GM21717 (cell line): ENCODE data around the gene RAB44.

ENCODE experiments used
- ATAC-seq: cut with Tn5 transposase; IDR thresholded peaks from one replicate; pipeline ENCODE4 v1.9.1; 2021; ENCODE audit warnings: mild to moderate bottlenecking, moderate library complexity; ENCODE audit not compliant: unreplicated experiment

RAB44 gene

DNA sequence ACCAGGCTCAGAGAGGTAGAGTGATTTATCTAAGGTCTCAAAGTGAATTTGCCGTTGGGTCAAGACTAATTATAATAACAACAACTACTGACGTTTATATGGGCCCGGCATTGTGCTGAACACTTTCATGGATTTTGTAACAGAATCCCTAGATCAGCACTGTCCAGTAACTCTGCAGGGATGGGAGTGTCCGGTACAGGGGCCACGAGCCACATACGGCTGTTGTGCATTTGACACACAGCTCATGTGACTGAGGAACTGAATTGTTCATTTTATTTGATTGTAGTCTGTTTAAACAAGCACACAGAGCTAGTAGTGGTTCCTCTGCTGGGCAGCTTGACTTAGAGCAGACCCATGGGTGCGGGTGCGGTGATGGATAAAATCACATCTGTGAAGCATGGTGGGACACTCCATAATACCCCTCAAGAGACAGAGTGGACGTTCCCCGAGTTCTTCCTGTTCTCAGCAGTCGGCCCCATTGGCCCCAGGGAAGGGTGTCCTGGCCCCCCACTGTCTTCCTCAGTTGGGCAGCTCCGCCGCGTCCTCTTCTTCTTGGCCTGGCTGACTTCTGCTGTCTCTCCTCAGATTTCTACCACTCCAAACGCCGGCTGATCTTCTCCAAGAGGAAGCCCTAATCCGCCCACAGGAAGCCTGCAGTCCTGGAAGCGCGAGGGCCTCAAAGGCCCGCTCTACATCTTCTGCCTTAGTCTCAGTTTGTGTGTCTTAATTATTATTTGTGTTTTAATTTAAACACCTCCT is 12.3 kb upstream of the RAB44 start:
- no peak for ATAC-seq

DNA sequence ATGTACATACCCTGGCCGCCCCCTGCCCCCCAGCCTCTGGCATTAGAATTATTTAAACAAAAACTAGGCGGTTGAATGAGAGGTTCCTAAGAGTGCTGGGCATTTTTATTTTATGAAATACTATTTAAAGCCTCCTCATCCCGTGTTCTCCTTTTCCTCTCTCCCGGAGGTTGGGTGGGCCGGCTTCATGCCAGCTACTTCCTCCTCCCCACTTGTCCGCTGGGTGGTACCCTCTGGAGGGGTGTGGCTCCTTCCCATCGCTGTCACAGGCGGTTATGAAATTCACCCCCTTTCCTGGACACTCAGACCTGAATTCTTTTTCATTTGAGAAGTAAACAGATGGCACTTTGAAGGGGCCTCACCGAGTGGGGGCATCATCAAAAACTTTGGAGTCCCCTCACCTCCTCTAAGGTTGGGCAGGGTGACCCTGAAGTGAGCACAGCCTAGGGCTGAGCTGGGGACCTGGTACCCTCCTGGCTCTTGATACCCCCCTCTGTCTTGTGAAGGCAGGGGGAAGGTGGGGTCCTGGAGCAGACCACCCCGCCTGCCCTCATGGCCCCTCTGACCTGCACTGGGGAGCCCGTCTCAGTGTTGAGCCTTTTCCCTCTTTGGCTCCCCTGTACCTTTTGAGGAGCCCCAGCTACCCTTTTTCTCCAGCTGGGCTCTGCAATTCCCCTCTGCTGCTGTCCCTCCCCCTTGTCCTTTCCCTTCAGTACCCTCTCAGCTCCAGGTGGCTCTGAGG is 11.5 kb upstream of the RAB44 start:
- no peak for ATAC-seq

DNA sequence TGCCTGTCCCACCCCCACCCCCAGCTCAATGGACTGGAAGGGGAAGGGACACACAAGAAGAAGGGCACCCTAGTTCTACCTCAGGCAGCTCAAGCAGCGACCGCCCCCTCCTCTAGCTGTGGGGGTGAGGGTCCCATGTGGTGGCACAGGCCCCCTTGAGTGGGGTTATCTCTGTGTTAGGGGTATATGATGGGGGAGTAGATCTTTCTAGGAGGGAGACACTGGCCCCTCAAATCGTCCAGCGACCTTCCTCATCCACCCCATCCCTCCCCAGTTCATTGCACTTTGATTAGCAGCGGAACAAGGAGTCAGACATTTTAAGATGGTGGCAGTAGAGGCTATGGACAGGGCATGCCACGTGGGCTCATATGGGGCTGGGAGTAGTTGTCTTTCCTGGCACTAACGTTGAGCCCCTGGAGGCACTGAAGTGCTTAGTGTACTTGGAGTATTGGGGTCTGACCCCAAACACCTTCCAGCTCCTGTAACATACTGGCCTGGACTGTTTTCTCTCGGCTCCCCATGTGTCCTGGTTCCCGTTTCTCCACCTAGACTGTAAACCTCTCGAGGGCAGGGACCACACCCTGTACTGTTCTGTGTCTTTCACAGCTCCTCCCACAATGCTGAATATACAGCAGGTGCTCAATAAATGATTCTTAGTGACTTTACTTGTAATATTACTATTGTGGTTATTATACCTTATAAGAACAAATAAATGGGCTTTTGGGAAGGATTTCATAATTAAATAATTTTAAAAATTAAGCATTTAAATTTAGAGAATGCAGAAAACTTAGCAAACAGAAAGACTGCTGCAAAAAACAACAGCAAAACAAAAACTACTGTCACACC is 10.7 kb upstream of the RAB44 start:
- no peak for ATAC-seq

DNA sequence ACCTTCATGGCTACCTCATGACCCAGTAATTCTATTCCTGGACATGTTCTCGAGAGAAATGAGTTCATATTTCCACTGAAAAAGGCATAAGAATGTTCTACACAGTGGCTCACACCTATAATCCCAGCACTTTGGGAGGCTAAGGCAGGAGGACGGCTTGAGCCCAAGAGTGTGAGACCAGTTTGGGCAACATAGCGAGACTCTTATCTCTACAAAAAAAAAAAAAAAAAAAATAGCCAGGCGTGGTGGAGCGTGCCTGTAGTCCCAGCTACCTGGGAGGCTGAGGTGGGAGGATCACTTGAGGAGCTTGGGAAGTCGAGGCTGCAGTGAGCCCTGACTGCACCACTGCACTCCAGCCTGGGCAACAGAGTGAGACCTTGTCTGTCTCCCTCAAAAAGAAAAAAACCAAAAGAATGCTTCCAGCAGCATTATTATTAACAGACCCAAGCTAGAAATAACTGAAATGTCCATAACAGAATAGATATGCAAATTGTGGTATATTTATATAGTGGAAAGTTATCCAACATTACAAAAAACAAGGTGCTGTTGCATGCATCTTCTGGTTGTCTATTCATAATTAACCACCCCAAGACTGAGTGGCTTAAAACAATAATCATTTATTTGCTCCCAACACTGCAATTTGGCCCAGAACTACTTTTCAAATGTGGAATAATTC is 9.4 kb upstream of the RAB44 start:
- ATAC-seq = no peak

DNA sequence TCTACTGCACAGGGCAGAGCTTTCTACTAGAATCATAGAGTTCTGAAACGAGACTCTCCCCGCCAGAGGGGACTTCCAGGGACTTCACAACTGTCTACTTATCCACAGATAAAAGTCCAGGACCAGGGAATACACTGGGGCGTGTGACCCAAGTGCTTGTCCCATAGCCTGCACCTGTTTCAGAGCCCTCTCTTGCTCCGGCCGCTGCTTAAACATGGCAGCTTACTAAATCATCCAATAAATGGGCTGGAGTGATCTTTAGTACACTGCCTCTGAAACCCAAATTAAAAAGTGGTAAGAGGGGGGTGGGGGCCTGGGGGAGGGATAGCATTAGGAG is 8.9 kb upstream of the RAB44 start:
- ATAC-seq = no peak

- ATAC-seq = no peak
Observed at GRCh38 chr6:36691011-36691410, 6.6 kb upstream of the RAB44 start.

DNA sequence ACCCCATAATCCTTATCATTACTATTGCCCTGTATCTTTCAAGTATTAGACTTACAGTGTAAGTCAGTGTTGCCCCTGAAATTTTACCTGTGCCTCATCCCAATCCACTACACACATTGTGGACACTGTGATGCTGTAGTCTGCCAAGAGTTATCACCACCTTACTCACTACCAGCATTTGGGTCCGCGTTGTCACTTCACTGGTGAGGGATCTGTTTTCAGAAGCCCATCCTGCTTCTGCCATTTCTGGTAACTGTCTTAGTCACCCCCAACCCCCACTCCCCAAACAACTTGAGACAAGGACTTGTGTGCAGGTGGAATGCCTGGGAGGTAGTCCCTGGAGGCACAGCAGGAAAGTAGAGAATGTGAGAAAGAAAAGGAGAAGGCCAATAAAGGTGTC is 6.0 kb upstream of the RAB44 start:
- no peak for ATAC-seq

DNA sequence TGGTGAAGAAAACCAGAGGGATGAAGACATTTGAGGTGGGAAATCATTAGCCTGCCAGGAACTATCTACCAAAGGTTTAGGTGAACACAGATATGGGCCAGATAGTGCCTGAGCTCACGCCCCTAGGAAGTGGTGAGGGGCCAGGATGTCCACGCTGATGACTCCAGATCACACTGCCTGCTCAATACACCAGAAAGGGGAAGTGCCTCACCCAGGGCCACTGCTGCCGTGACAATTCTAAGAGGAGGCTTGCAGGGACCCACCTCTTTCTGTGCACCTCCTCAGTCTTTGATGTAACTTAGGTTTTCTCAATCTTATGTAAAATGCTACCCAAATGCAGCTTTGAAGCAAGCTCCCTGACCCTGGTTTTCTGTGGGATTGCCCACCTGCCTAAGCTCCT is 5.4 kb upstream of the RAB44 start:
- ATAC-seq = peak; percentile 47

DNA sequence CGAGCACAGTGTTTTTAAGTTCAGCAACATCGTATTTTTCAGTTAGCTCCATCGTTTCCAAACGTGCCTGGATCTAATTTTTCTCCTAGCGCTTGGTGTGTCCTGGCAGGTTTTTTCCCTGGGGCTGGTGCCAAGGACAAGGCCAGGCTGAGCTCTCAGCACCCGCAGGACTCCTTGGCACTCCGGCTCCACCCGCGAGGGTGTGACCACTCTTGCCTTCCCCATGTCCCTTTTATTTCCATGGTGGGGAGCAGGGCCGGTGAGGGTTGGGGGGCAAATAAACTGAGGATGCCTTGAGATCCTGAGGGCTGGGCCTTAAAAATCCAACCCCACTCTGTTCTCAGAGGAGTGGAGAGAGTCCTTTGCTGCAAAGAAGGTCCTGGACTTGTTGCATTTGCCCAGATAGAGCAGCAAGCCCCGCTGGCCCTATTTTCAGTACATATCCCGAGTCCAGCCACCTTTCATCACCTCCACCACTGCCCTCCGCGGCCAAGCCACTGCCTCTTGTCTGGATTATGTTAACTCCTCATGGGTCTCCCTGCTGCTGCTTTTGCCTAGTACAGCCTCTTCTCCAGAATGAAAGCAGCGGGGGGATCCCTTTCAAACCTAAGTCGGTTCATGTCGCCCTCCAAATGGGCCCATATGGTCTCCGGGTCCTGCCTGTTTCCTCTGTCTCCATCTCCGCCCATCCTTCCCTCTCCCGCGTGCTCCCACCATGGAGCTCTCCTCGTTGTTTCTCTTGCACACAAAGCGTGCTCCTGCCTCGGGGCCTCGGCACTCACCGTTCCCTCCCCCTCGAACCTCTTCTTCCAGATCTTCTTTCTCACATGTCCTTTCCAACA is 4.5 kb upstream of the RAB44 start:
- ATAC-seq = no peak

GRCh38 chr6:36694616-36695015 is 3.0 kb upstream of the RAB44 start:
- ATAC-seq = no peak

DNA sequence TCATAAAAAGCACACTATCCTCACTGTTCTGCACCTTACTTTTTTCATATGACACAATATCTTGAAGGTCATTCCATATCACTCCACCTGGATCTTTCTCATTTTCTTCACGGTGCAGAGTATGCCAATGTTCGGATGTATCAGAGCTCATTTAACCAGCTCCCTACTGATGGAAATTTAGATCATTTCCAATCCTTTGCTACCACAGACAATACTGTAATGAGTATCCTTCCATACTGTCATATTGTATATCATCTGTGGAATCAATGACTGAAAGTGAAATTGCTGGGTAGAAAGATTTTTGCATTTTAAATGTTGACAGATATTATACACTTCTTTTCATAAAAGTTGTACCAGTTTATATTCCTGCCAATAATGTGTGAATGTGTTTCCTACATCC is 2.2 kb upstream of the RAB44 start:
- ATAC-seq = no peak

GRCh38 chr6:36698196-36698595 is 570 bp downstream of the RAB44 start:
- ATAC-seq = no peak

DNA sequence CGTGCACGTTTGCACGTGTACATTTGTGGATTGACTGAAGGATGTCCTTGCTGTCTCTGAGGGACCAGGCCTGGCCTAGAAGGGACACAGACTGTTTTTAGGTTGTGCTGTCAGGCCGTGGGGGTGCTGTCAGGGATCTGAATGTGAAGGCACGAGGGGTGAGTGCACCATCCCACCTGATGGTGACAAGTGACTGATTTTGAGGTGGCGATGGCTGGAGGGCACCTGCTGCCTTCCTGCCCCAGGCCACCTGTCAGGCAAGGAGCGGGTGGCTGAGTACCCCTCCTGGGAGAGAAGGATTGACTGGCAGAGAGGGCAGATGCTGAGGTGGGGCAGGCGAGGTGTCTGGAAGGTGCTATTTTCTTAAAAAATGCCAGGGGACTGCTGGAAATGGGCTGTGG is 1.2 kb downstream of the RAB44 start:
- ATAC-seq = no peak

- ATAC-seq = no peak
Observed at GRCh38 chr6:36699348-36699747, 1.7 kb downstream of the RAB44 start.

DNA sequence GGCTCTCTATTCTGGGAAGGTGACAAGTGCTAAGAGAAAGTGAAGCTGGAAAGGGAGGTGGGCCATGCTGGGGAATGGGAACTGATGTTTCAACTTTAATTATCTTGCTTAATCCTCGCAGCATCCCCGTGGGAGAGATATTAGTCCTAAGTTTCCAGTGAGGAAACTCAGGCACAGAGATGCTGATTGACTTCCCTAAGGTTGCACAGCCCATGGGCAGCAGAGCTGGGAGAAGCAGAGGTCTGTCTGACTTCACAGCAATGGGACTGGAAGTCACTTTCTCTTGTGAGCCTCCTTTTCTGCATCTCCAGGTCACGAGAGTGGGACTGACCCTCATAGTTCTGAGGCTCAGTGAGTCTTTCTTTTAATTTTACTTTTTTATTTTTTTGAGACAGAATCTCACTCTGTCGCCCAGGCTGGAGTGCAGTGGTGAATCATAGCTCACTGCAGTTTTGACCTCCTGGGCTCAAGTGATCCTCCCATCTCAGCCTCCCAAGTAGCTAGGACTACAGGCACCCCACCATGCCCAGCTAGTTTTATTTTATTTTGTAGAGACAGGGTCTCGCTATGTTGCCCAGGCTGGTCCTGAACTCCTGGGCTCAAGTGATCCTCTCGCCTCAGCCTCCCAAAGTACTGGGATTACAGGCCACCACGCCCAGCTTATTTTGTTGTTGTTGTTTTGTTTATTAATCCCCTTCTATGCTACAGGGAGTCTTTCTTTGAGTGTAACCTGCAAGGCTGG is 2.6 kb downstream of the RAB44 start:
- no peak for ATAC-seq

- no peak for ATAC-seq
Observed at GRCh38 chr6:36700831-36701230, 3.2 kb downstream of the RAB44 start.

DNA sequence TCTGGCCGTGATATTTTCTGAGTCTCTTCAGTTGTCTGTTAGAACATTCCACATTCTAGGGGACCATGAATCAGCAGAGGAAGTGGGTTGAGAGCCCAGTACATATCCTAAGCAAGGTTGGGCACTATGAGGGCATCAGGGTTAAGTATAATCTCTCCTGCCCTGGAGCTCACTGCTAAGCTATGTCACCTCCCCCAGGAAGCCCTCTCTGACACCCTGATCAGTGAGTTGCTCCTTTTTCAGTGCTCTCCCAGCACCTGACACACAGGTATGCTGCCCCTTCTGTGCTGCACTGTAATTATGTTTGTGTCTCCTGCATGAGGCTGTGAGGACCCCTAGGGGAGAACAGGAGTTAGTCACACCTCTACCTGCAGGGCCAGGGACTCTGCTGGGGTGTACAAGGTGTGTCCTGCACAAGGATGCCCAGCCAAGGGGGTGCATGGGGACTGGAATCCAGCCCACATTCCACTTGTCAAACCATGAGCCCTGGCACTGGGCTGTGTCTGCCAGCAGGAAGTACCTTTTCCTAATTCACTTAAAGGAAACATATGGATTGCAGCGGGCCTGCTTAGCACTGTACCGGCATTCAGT is 3.9 kb downstream of the RAB44 start:
- no peak for ATAC-seq

- no peak for ATAC-seq
Observed at GRCh38 chr6:36702656-36703055, 5.0 kb downstream of the RAB44 start.

GRCh38 chr6:36703081-36703606 is 5.5 kb downstream of the RAB44 start:
- no peak for ATAC-seq
